ENCODE results near the gene DLX5.

- TF ChIP-seq CTCF (IDR thresholded peaks at IDR 0.05), result no peak
- TF ChIP-seq POLR2A (IDR thresholded peaks at IDR 0.05), result no peak
These were observed 484 bp upstream of the DLX5 start for GRCh38 chr7:97025130-97025499.

Data from suprapubic skin (tissue), 3 donors.